ENCODE data around the gene UQCRC1. TPM values are rescaled to one million over a fixed set of nuclear protein-coding genes. Genes with fewer than 3 reads are reported as not detected.

The UQCRC1 gene
- total and polyA plus RNA-seq, 2 donors, result 82.4 to 282 TPM

GRCh38 chr3:48599509-48600285 is 9.7 kb downstream of the UQCRC1 start:
- no peak overlapping the region for H3K4me3 ChIP-seq (ENCODE audit: low read depth, low read length)
- H3K4me1 ChIP-seq (ENCODE audit: insufficient read depth), result no peaks in the 10 kb centered on the region
- H3K36me3 ChIP-seq (ENCODE audit: insufficient read depth), result peaks cover 4% of the 10 kb centered on the region

GRCh38 chr3:48599077-48599501 is 10.4 kb downstream of the UQCRC1 start:
- Histone ChIP-seq H3K4me3 (ENCODE audit: low read depth, low read length) (no peak overlapping the region), H3K36me3 (ENCODE audit: insufficient read depth) (peaks cover 4% of the 10 kb centered on the region), H3K27ac (ENCODE audit: low read depth) (peak overlapping the region; percentile 51), H3K4me1 (ENCODE audit: insufficient read depth) (no peaks in the 10 kb centered on the region)
- WGBS, result 54% methylated on average over 11 of the region's 11 CpGs
- DNase-seq (ENCODE audit: extremely low spot score), result peak; percentile 65

More at GRCh38 chr3:48599509-48600285, 9.7 kb downstream of the UQCRC1 start:
- H3K27ac ChIP-seq (ENCODE audit: low read depth), result peak overlapping the region; percentile 51
- WGBS, result 90% methylated on average over 12 of the region's 12 CpGs
- no peak for DNase-seq (ENCODE audit: extremely low spot score)

GRCh38 chr3:48598323-48599076 is 10.9 kb downstream of the UQCRC1 start:
- H3K36me3 ChIP-seq (ENCODE audit: insufficient read depth), result peaks cover 4% of the 10 kb centered on the region
- WGBS, result 21% methylated on average over 5 of the region's 5 CpGs
- peak; percentile 75 for DNase-seq (ENCODE audit: extremely low spot score)
- H3K4me3 ChIP-seq (ENCODE audit: low read depth, low read length), result no peak overlapping the region
- H3K4me1 ChIP-seq (ENCODE audit: insufficient read depth), result no peaks in the 10 kb centered on the region
- peak overlapping the region; percentile 69 for H3K27ac ChIP-seq (ENCODE audit: low read depth)

- DNase-seq (ENCODE audit: extremely low spot score), result no peak
- peak overlapping the region; percentile 69 for H3K27ac ChIP-seq (ENCODE audit: low read depth)
- H3K4me1 ChIP-seq (ENCODE audit: insufficient read depth), result no peaks in the 10 kb centered on the region
- no peak overlapping the region for H3K4me3 ChIP-seq (ENCODE audit: low read depth, low read length)
- WGBS, result 89% methylated on average over 6 of the region's 6 CpGs
- H3K36me3 ChIP-seq (ENCODE audit: insufficient read depth), result peaks cover 1% of the 10 kb centered on the region
Observed at GRCh38 chr3:48597408-48597800, 12.0 kb downstream of the UQCRC1 start.

GRCh38 chr3:48596676-48597407 is 12.6 kb downstream of the UQCRC1 start:
- H3K4me1 ChIP-seq (ENCODE audit: insufficient read depth), result no peaks in the 10 kb centered on the region
- WGBS, result 74% methylated on average over 8 of the region's 8 CpGs

GRCh38 chr3:48596157-48596556 is 13.3 kb downstream of the UQCRC1 start:
- DNase-seq (ENCODE audit: extremely low spot score), result no peak
- peaks cover 1% of the 10 kb centered on the region for H3K36me3 ChIP-seq (ENCODE audit: insufficient read depth)
- peak overlapping the region; percentile 39 for H3K27ac ChIP-seq (ENCODE audit: low read depth)
- WGBS, result 77% methylated on average over 5 of the region's 5 CpGs
- H3K4me1 ChIP-seq (ENCODE audit: insufficient read depth), result no peaks in the 10 kb centered on the region
- no peak overlapping the region for H3K4me3 ChIP-seq (ENCODE audit: low read depth, low read length)

More at GRCh38 chr3:48596676-48597407, 12.6 kb downstream of the UQCRC1 start:
- H3K27ac ChIP-seq (ENCODE audit: low read depth), result peak overlapping the region; percentile 69
- H3K4me3 ChIP-seq (ENCODE audit: low read depth, low read length), result no peak overlapping the region
- H3K36me3 ChIP-seq (ENCODE audit: insufficient read depth), result peaks cover 1% of the 10 kb centered on the region
- DNase-seq (ENCODE audit: extremely low spot score), result no peak

- Histone ChIP-seq H3K36me3 (ENCODE audit: insufficient read depth) (peaks cover 1% of the 10 kb centered on the region), H3K4me3 (ENCODE audit: low read depth, low read length) (no peak overlapping the region), H3K4me1 (ENCODE audit: insufficient read depth) (no peaks in the 10 kb centered on the region), H3K27ac (ENCODE audit: low read depth) (peak overlapping the region; percentile 39)
- 22% methylated on average over 10 of the region's 10 CpGs for WGBS
- DNase-seq (ENCODE audit: extremely low spot score), result peak; percentile 28
Observed at GRCh38 chr3:48595526-48596121, 13.8 kb downstream of the UQCRC1 start.

- H3K4me3 ChIP-seq (ENCODE audit: low read depth, low read length), result peak within 1 kb of the TSS; percentile 38
- H3K36me3 ChIP-seq (ENCODE audit: insufficient read depth), result peaks cover 1% of the 10 kb centered on the region
- H3K4me1 ChIP-seq (ENCODE audit: insufficient read depth), result no peaks in the 10 kb centered on the region
- no peak for DNase-seq (ENCODE audit: extremely low spot score)
- peak within 1 kb of the TSS; percentile 39 for H3K27ac ChIP-seq (ENCODE audit: low read depth)
- 9% methylated on average over 35 of the region's 35 CpGs for WGBS
Observed at GRCh38 chr3:48595075-48595525, 14.3 kb downstream of the UQCRC1 start, which contains the start of gene COL7A1. Gene COL7A1 (minus strand): TSS chr3:48595329. CDS start chr3:48595159, 170 bp downstream.

GRCh38 chr3:48594417-48595049 is 14.9 kb downstream of the UQCRC1 start:
- no peak overlapping the region for H3K27ac ChIP-seq (ENCODE audit: low read depth)
- DNase-seq (ENCODE audit: extremely low spot score), result no peak
- H3K36me3 ChIP-seq (ENCODE audit: insufficient read depth), result peaks cover 1% of the 10 kb centered on the region
- H3K4me3 ChIP-seq (ENCODE audit: low read depth, low read length), result peak overlapping the region; percentile 38
- WGBS, result 31% methylated on average over 39 of the region's 39 CpGs
- no peaks in the 10 kb centered on the region for H3K4me1 ChIP-seq (ENCODE audit: insufficient read depth)

- H3K36me3 ChIP-seq (ENCODE audit: insufficient read depth), result no peaks in the 10 kb centered on the region
- H3K27ac ChIP-seq (ENCODE audit: low read depth), result no peak overlapping the region
- WGBS, result 94% methylated on average over 9 of the region's 9 CpGs
Observed at GRCh38 chr3:48593337-48593736, 16.1 kb downstream of the UQCRC1 start.

GRCh38 chr3:48592519-48593087 is 16.8 kb downstream of the UQCRC1 start:
- no peak for DNase-seq (ENCODE audit: extremely low spot score)
- Histone ChIP-seq H3K36me3 (ENCODE audit: insufficient read depth) (no peaks in the 10 kb centered on the region), H3K27ac (ENCODE audit: low read depth) (no peak overlapping the region), H3K4me1 (ENCODE audit: insufficient read depth) (no peaks in the 10 kb centered on the region), H3K4me3 (ENCODE audit: low read depth, low read length) (no peak overlapping the region)
- 91% methylated on average over 21 of the region's 21 CpGs for WGBS

More at GRCh38 chr3:48593337-48593736, 16.1 kb downstream of the UQCRC1 start:
- H3K4me3 ChIP-seq (ENCODE audit: low read depth, low read length), result no peak overlapping the region
- no peaks in the 10 kb centered on the region for H3K4me1 ChIP-seq (ENCODE audit: insufficient read depth)
- no peak for DNase-seq (ENCODE audit: extremely low spot score)

- Histone ChIP-seq H3K4me1 (ENCODE audit: insufficient read depth) (no peaks in the 10 kb centered on the region), H3K27ac (ENCODE audit: low read depth) (no peak overlapping the region), H3K36me3 (ENCODE audit: insufficient read depth) (no peaks in the 10 kb centered on the region), H3K4me3 (ENCODE audit: low read depth, low read length) (no peak overlapping the region)
- WGBS, result 94% methylated on average over 22 of the region's 22 CpGs
- DNase-seq (ENCODE audit: extremely low spot score), result no peak
Observed at GRCh38 chr3:48591886-48592518, 17.4 kb downstream of the UQCRC1 start.

Measured in urinary bladder (tissue), 4 donors.